GM21528 (cell line): ENCODE measurements around the gene HOXA6.

Experiments
- ATAC-seq: cut with Tn5 transposase; IDR thresholded peaks from one replicate; pipeline ENCODE4 v1.9.1; 2021; ENCODE audit warnings: mild to moderate bottlenecking, moderate library complexity; ENCODE audit not compliant: unreplicated experiment, low FRiP score

HOXA6 gene

DNA sequence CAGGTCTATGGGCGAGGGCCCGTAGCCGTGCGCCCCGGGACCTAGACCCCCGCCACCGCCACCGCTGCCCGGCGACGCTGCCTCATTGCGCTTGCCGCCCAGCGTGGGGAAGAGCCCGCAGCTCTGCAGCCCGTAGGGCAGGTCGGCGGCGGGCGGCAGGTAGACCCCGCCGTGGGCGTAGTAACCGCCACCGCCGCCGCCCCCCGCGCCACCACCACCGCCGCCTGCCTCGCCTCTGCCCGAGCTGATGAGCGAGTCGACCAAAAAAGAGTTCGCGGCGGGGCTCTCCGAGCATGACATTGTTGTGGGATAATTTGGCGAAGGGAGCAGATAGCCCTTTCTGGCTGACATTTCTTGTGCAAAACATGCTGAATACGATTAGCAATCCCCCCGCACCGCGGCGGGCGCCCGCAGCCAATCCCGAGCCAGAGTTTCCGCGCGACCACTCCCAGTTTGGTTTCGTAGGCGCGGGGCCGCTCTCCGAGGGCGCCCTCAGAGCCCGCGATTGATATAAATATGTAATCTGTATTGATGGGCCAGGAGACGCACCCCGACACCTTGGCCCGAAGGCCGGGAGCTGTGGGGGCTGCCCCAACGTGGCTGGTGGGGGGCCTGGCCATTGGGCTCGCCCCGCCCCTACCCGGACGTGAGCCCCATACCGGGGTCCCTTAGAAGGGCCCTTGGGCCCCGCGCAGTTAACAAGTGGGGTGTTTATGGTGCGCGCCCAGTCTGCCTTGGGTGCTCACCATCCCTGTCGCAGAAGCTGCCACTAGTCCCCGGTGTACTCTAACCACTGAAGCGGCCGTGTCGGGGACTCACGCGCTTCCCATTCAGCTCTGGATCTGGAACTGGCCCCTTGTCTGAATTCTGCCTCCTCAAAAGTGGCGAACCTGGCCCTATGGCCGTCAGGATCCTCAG lies 26.6 kb upstream of the HOXA6 start, which contains the start of gene HOXA10:
Gene HOXA10, minus strand, starts transcription at position 365 of the 918 bp plus-strand sequence. Its CDS starts 14 bp downstream, at position 351.
- ATAC-seq = no peak

DNA sequence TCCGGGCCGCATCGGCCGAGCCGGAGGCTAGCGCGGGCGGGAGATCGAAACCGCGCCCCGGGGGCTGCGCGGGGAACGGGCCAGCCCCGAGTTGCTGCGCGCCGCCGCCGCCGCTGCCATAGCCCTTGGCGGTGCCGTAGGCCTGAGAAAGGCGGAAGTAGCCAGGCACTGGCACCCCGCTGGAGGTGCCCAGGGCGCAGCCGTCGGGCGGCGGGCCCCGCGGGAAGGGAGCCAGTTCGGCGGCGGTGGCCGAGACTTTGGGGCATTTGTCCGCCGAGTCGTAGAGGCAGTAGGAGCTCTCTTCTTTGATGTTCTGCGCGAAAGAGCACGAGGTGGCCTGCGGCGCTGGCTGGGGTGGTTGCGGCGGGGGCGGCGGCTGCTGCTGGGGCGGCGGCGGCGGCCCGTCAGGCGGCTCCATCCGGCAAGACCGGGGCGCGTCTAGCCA lies 26.0 kb upstream of the HOXA6 start:
- no peak for ATAC-seq

DNA sequence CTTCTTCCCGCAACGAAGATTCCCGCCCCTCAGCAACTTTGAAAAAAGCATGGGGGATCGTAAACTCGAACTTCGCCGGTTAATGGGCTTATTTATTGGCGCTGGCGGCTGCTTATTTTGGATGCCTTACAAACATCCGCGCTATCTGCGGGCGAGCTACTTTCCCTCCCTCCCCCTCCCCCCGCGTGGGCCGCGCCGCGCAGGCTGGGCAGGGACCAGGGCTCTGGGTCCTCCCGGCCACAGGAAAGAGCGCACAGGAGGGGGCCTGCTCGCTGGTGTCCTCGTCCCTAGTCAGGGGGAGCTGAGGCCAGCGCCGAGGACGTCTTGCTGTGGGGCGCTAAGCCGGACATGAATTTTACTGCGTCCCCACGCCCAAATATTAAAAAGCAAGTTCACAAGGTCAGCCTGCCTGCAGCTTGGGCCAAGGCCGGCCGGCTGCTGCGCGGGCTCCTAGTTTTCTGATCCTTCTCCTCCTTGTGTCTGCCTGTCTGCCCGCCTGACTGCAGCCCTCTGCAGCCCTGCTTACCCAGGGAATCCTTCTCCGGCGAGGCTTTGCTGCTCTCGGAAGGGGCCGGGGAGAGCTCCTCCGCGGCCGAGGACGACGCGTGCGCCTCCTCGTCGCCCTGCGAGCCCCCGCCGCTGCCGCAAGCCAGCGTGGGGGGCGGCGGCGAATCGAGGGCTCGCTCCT lies 25.4 kb upstream of the HOXA6 start:
- no peak for ATAC-seq

DNA sequence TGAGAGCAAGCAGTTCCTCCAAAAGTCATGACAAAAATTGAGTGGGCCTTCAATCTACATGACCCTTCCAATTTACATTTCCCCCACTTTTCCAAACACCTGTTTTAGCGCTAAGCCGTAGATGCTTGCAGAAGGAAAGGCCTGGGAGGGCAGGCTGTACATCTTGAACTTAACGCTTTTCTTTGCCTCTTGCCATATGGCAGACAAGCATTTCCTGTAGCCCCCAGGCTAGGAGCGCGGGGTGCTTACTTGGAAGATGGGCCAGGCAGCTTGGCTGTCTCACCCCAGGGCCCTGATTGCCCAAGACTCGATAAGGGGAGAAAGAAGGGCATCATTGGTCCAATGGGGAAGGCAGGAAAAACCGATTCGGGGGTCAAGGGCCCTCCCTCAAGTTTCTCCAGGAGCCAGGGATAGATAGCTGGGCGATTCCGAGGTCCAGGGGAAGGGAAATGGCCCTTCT lies 24.8 kb upstream of the HOXA6 start:
- no peak for ATAC-seq

DNA sequence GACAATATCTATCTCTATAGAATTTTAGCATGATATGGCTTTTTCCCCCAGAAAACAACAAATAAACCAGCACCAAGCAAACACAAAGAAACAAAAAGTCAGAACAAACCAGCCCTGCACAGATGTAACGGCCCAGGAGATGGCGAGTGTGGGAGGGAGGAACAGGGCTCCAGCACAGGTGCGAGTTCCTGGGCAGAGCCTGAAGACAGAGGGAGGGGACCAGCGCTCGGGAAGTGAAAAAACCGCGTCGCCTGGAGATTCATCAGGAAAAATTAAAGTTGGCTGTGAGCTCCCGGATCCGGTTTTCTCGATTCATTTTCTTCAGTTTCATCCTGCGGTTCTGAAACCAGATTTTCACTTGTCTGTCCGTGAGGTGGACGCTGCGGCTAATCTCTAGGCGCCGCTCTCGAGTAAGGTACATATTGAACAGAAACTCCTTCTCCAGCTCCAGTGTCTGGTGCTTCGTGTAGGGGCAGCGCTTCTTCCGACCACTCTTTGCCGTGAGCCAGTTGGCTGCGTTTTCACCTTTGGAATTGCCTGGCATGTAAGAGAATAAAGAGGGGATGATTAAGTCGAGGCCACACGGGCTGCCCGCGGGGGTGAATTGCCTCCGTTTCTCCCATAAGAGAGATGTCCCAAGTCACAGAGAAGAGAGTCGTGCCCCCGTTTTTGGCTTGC lies 24.2 kb upstream of the HOXA6 start:
- no peak for ATAC-seq

DNA sequence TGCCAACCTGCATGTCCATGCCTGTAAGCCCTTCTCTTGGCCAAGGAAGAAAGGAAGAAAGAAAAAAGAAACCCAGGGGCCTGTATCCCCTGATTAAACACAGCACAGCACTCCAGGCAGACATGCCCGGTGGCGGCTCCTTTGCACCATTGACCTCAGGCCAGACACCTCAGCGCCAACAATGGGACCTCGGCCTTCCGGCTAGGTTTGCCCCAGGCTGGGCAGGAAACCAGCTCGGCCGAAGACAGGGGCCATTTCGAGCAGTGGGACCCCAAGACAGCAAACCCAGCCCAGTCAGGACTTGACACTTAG lies 23.7 kb upstream of the HOXA6 start:
- no peak for ATAC-seq

DNA sequence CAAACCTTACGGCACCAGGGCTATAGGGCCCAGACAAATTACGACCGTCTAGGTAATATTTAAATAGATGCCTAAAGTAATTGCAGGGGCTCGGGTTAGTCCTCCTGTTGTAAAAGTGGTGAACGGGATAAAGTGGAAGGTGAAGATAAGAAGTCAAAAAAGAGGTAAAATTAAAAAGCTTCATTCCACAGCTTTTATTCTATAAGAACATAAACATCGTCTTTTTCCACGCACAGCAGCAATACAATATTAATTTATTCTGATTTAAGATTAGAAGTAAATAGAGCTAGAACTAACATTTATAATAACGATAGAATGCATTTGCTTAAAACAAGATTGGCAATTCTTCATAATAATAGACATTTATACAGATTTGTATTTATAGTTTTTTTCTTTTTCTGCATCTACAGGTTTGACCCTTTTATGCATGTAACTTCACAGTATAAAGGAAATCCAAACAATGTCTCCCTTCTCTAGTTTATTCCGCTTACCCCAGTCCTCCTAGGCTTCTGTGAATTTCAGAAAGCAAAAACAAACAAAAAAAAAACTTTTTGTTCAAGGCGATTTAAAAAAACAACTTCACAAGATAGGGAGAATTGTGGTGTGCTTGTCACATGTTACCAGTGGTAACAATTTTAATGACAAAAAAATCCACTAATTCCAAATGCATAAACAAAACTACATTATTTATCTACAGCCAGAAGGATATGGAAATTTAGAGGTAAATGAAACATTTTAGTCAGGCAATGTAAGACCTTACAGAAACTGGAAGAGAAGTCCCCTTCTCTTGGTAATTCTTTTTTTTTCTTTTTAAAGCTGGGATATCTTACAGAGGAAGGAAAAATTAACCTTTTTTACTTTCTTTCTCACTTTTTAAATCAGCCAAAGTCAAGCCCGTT lies 23.1 kb upstream of the HOXA6 start:
- no peak for ATAC-seq

DNA sequence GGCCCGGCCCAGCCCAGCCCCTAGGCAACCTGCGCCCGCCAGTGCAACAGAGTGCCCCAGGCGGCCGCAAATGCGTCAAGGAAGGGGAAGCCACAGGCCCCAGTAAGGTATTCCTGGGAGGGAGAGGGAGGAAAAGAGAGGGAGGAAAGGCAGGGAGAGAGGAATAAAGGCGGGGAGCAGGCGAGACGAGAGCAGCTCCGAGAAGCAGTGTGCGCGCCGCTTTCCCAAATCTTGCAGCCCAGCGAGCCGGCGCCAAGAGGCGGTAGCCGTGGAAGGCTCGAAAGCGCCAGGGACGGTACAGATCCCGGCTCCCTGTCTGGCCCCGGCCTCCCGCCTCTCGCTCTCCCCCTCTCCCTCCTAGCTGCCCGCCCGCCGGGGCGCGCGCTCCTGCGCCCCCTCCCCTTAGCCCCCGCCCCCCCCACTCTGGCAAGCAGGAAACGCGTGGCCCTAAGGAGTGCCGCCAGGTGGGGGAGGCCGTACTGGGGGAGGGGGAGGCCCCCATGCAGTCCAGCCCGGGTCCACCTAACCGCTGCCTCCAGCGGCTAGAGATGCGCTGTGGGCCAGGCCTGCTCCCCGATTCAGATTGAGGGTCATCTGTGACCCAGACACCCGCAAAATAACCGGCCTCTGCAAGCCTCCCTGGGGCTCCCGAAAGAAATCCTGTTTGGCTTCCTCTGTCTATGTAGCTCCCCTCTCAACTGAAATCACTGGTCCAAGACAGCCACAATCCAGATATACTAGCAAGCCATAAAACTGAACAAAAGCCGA lies 22.3 kb upstream of the HOXA6 start:
- ATAC-seq = no peak

DNA sequence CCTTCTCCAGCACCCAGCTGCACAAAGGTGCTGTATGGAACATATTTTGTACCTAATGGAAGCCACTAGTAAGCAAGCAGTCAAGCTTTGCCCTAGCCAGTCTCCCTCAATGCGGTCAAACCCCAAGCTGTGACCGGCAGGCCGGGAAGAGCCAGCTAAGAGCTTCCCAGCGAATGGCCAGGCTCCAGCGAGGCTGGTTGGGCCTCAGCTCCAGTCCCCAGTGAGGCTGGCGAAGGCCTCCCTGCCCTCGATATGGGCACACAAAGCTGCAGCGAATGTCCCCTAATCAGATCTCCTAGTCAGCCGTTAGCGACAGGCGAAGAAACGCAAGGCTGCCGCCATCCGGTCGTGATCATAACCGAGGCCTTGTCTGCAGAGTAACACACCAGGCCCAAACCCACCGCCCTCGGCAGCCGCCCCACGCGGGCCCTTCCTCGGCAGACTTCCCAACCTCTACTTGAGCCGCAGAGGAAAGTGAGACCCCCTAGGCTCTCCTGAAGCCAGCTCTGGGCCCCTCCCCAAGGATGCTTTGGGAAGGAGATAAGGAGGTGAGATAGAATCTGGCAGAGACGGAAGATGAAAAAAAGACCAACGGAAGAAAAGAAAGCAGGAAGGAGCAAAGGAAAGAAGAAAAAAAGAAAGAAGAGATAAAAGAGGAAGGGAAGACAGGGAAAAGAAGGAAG lies 20.8 kb upstream of the HOXA6 start:
- ATAC-seq = no peak

DNA sequence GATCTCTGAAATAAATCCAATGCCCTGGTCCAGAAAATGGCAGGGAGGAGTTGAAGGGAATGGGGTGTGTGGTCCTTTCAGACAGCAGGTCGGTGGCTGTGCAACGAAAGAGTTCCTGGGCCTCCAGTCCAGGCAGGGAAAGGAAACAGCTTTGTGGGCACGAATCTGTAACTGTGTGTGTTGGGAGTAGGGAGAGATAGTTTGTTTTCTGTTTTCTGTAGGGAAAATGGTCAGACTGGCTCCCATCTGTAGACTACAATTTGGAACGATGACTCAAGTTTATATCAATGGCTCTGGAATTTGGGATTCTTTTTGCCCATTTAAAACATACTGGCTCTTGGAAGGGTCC lies 20.3 kb upstream of the HOXA6 start:
- no peak for ATAC-seq

DNA sequence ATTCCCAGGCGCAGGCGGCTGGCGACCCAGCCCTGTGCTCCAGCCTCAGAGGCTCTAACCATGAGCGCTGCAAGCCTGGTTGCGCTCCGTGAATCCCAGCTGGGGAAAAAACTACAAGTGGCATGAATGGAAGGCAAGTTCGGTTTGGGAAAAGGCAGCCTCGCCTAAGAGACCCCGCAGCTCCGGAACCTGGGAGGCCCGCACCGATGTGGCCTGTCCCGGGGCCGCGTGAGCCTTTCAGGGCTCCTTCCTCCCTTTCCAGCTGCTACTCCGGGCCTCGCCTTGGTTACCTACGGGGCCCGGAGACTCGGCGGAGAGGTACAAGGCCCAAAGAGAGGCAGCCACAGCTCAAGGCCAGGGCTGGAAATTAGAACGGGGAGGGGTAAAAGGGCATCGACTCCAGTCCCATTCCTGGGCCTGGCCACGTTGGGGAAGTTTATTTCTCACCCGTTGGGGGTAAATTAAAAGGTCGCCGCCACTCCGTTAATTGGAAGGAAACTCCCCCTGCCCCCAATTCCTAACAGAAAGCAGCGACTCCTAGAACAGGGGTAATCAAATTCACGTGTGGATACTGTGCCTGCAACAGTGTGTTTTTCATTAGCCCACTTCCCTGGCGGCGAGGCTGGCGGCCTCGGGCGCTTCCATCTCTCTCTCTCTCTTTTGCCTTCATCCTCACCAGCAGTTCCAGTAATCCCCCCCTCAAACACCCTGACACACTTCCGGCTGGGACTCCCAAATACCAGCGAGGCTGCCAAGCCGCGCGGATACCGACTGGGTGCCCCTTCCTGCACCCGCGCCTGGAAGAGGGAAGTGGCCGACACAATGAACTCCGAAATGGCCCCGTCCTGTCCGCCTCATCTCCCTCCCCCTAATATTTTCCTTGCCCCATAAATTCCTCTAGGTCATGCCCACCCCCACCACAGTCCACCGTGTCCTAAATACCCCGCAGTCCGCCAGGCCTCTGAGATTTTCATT lies 19.2 kb upstream of the HOXA6 start:
- ATAC-seq = no peak

DNA sequence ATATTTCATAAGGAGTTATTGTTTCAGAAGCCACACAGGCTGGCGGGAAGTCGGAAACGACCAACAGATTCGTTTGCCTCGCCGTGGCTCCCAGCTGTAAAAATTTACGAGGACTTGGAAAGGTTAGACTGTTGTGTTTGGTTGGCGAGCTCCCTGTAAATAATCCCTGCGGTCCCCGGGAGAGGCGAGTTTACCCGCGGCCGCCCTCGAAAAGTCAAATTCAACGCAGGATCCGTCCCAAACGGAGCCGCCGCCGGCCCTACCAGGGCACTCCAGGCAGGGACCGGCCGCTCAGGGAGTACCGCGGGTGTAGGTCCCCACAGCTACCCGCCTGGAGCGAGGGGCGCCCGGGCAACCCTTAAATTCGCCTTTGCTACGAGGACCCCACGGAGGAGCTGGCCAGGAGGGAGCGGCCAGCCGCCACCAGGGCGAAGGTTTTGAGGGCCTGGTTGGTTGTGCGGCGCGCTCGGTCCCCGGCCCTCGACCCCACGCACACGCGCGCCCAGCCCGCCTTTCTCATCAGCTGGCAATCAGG lies 18.5 kb upstream of the HOXA6 start:
- ATAC-seq = no peak

DNA sequence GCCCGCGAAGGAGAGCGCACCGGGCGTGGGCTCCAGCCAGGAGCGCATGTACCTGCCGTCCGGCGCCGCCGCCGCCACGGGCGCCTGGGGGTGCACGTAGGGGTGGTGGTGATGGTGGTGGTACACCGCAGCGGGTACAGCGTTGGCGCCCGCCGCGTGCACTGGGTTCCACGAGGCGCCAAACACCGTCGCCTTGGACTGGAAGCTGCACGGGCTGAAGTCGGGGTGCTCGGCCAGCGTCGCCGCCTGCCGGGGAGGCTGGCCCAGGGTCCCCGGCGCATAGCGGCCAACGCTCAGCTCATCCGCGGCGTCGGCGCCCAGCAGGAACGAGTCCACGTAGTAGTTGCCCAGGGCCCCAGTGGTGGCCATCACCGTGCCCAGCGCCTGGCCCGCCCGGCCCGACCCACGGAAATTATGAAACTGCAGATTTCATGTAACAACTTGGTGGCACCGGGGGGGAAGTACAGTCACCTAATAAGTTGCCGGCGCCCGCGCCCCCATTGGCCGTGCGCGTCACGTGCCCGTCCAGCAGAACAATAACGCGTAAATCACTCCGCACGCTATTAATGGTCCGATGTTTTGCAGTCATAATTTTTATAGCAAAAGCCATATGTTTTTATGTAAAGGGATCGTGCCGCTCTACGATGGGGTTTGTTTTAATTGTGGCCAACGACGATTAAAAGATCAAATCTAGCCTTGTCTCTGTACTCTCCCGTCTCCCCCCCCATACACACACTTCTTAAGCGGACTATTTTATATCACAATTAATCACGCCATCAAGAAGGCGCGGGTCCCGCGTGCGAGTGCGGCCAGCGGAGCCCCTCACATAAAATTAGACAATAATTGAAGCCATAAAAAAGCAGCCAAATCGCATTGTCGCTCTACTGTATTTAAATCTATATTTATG lies 17.8 kb upstream of the HOXA6 start, which contains the start of gene HOXA9:
Gene HOXA9, minus strand, starts transcription at position 449 of the 907 bp plus-strand sequence. Its CDS starts 80 bp downstream, at position 369.
- ATAC-seq = no peak

DNA sequence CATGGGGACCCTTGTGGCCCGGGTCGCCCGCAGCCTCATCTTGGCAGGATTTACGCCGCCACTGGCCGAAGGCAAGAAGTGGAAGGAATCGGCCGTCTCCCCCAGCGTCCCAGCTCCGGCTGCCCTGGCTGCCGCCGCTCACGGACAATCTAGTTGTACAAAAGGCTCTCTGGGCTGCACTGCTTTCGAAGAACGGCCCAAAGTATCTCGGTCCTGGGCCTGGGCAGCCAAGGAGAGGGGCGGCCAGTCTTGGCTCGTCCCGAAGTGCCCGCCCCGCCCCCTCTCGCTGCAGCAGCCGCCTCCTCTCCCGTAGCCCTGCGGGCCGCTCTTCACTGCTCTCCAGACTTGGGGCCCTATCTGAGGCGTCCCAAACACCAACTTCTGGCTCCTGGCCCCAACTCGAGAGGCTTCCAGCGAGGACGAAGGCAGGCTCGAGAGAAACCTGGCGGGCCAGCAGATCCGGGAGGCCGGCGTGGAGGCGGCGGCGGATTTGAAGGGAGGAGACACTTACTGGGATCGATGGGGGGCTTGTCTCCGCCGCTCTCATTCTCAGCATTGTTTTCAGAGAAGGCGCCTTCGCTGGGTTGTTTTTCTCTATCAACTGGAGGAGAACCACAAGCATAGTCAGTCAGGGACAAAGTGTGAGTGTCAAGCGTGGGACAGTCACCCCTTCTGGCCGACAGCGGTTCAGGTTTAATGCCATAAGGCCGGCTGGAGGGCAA lies 17.0 kb upstream of the HOXA6 start:
- ATAC-seq = no peak

DNA sequence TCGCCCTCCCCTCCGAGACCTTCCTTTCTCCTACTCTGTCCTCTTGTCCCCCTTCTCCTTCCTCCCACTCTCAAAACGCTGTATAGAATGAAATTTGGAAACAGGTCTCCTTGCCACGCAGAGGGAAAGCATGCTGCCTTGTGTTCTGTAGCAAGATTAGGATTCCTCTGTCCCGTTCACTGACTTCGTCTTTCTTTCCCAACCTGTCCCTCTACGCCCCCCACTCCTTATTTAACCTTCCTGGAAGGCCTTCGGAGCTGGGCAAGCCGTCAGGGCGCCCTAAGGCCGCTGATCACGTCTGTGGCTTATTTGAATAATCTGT lies 16.4 kb upstream of the HOXA6 start:
- ATAC-seq = no peak
